ENCODE data around the gene NEK1. TPM values are rescaled to one million over a fixed set of nuclear protein-coding genes. Genes with fewer than 3 reads are reported as not detected.
A peak's percentile ranks its signal among the peaks of the same experiment; 100 is the strongest.

The NEK1 gene
- total RNA-seq, 1 experiment from 2014 or later, result 8.7 TPM

- Histone ChIP-seq H3K9me3 (peaks cover 4% of the 10 kb centered on the region; the same call in 1 of the 2 replicates), H3K4me1 (0 out of 2 replicates have a peak, but pooled peaks cover 4% of the 10 kb centered on the region), H3K4me3 (ENCODE audit: low read depth, low read length) (no peak overlapping the region), H3K36me3 (ENCODE audit: control insufficient read depth, insufficient read depth, low read length) (no peaks in the 10 kb centered on the region), H3K27me3 (replicated peaks; ENCODE audit: control insufficient read depth, insufficient read depth, low read length) (no peaks in the 10 kb centered on the region)
- DNase-seq, result no peak
- Mint-ChIP-seq H3K36me3 (ENCODE audit: insufficient read depth, unreplicated experiment) (no peaks in the 10 kb centered on the region), H3K27me3 (ENCODE audit: insufficient read depth, unreplicated experiment) (no peaks in the 10 kb centered on the region), H3K4me1 (ENCODE audit: low read depth, unreplicated experiment) (no peaks in the 10 kb centered on the region), H3K27ac (ENCODE audit: unreplicated experiment) (no peak overlapping the region), H3K4me3 (ENCODE audit: unreplicated experiment) (no peak overlapping the region), H3K9me3 (ENCODE audit: unreplicated experiment) (no peaks in the 10 kb centered on the region)
- BruUV-seq (replicated peaks), result no TSS peak
- TF ChIP-seq CTCF (IDR thresholded peaks at IDR 0.05; ENCODE audit: insufficient read depth in 1 of 2, low read depth in 1 of 2, low read length in 1 of 2, severe bottlenecking in 1 of 2, unreplicated experiment in 1 of 2), result no peak
- POLR2A ChIA-PET, result no interaction called here
- CTCF ChIA-PET, result no interaction called here
- intact Hi-C loops (cut with micrococcal nuclease; ENCODE audit: unreplicated experiment), result loop anchor here (5.0 to 10.0 kb wide), 4 partner anchors 372 to 1305 kb away; no protein-coding TSS in a partner anchor
Measured at GRCh38 chr4:169489306-169489705, 123.1 kb downstream of the NEK1 start.

- Mint-ChIP-seq H3K4me1 (ENCODE audit: low read depth, unreplicated experiment) (no peaks in the 10 kb centered on the region), H3K27me3 (ENCODE audit: insufficient read depth, unreplicated experiment) (no peaks in the 10 kb centered on the region)
- CTCF ChIA-PET, result interaction anchor here (0.7 to 1.1 kb wide), 3 partner anchors 370 to 565 kb away, joined by 3 to 4 read pairs (median 3); partner anchors contain the start of gene CBR4
Measured at GRCh38 chr4:169485791-169486742, 126.3 kb downstream of the NEK1 start.

More at GRCh38 chr4:169485791-169486742, 126.3 kb downstream of the NEK1 start:
- POLR2A ChIA-PET, result no interaction called here
- Mint-ChIP-seq H3K9me3 (ENCODE audit: unreplicated experiment) (no peaks in the 10 kb centered on the region), H3K4me3 (ENCODE audit: unreplicated experiment) (no peak overlapping the region), H3K36me3 (ENCODE audit: insufficient read depth, unreplicated experiment) (no peaks in the 10 kb centered on the region), H3K27ac (ENCODE audit: unreplicated experiment) (no peak overlapping the region)
- BruUV-seq (replicated peaks), result no TSS peak
- DNase-seq, result peak in 1 of 2 experiments; percentile 53
- 0 out of 2 replicates have a peak, but pooled peaks cover 4% of the 10 kb centered on the region for H3K4me1 ChIP-seq
- H3K36me3 ChIP-seq (ENCODE audit: control insufficient read depth, insufficient read depth, low read length), result no peaks in the 10 kb centered on the region
- TF ChIP-seq CTCF (IDR thresholded peaks at IDR 0.05; ENCODE audit: insufficient read depth in 1 of 2, low read depth in 1 of 2, low read length in 1 of 2, severe bottlenecking in 1 of 2, unreplicated experiment in 1 of 2), result peak; percentile 34 to 42
- no peak overlapping the region for H3K4me3 ChIP-seq (ENCODE audit: low read depth, low read length)
- H3K9me3 ChIP-seq, result no peaks in the 10 kb centered on the region
- H3K27me3 ChIP-seq (replicated peaks; ENCODE audit: control insufficient read depth, insufficient read depth, low read length), result no peaks in the 10 kb centered on the region
- intact Hi-C loops (cut with micrococcal nuclease; ENCODE audit: unreplicated experiment), result loop anchor here (1.0 to 10.0 kb wide), 9 partner anchors 117 to 1301 kb away; no protein-coding TSS in a partner anchor
